GM12878 (cell line): ENCODE results near the gene NOTCH1. TPM values are rescaled to one million over a fixed set of nuclear protein-coding genes. Genes with fewer than 3 reads are reported as not detected.

ENCODE experiments used
- ASH2L ChIP-seq: fragments of 300-600, 200-600 bp; sonication (generic); IDR thresholded peaks from 2 replicates; pipeline ENCODE4 v1.6.1; 2017; ENCODE audit warnings: low read depth, mild to moderate bottlenecking, borderline replicate concordance
- DPF2 ChIP-seq: fragments of 450-650 bp; IDR thresholded peaks from 2 replicates; pipeline ENCODE4 v1.6.1; 2017; ENCODE audit warnings: mild to moderate bottlenecking
- ELK1 ChIP-seq: IDR thresholded peaks from 2 replicates; pipeline ENCODE4 v1.6.1; 2012; ENCODE audit warnings: low read depth, low read length, improper control_type of control experiment
- HDAC2 ChIP-seq: fragments of 200-600 bp; sonication (generic); IDR thresholded peaks from 2 replicates; pipeline ENCODE4 v1.6.1; 2017
- JUND ChIP-seq: IDR thresholded peaks from 2 replicates; pipeline ENCODE4 v1.6.1; 2012; ENCODE audit warnings: low read depth, mild to moderate bottlenecking, low read length, improper control_type of control experiment, moderate library complexity
- MAX ChIP-seq: IDR thresholded peaks from 2 replicates; pipeline ENCODE4 v1.6.1; 2012; ENCODE audit warnings: low read depth, low read length, improper control_type of control experiment
- MEF2B ChIP-seq: fragments of 450-650 bp; IDR thresholded peaks from 2 replicates; pipeline ENCODE4 v1.6.1; 2018; ENCODE audit warnings: mild to moderate bottlenecking, moderate library complexity; ENCODE audit not compliant: partially characterized antibody, poor library complexity, severe bottlenecking
- NR2C1 ChIP-seq: fragments of 450-650 bp; IDR thresholded peaks from 2 replicates; pipeline ENCODE4 v1.6.1; 2017; ENCODE audit warnings: antibody characterized with exemption, mild to moderate bottlenecking, moderate library complexity
- NR2F1 ChIP-seq: fragments of 450-650 bp; conservative IDR thresholded peaks from 2 replicates; pipeline ENCODE4 v1.6.1; 2017; ENCODE audit warnings: mild to moderate bottlenecking
- PAX8 ChIP-seq: fragments of 450-650 bp; IDR thresholded peaks from 2 replicates; pipeline ENCODE4 v1.6.1; 2017; ENCODE audit warnings: mild to moderate bottlenecking, moderate library complexity
- RBBP5 ChIP-seq: fragments of 200-600 bp; sonication (generic); conservative IDR thresholded peaks from 2 replicates; pipeline ENCODE4 v1.6.1; 2016
- SMARCA5 ChIP-seq: fragments of 450-650 bp; IDR thresholded peaks from 2 replicates; pipeline ENCODE4 v1.6.1; 2017; ENCODE audit warnings: mild to moderate bottlenecking
- TAF1 ChIP-seq: IDR thresholded peaks from 2 replicates; pipeline ENCODE4 v1.6.1; 2011; ENCODE audit warnings: mild to moderate bottlenecking, low read depth, low read length, borderline replicate concordance
- TARDBP ChIP-seq: IDR thresholded peaks from 2 replicates; pipeline ENCODE4 v1.6.1; 2016; ENCODE audit warnings: borderline replicate concordance
- TCF12 ChIP-seq: IDR thresholded peaks from 2 replicates; pipeline ENCODE4 v1.6.1; 2011; ENCODE audit warnings: low read depth, mild to moderate bottlenecking, low read length
- ZNF217 ChIP-seq: fragments of 450-650 bp; IDR thresholded peaks from 2 replicates; pipeline ENCODE4 v1.6.1; 2017; ENCODE audit warnings: antibody characterized with exemption, mild to moderate bottlenecking
- ZNF622 ChIP-seq: fragments of 450-650 bp; IDR thresholded peaks from 2 replicates; pipeline ENCODE4 v1.6.1; 2017; ENCODE audit warnings: mild to moderate bottlenecking, inconsistent platforms
- ZNF687 ChIP-seq: fragments of 450-650 bp; IDR thresholded peaks from 2 replicates; pipeline ENCODE4 v1.6.1; 2017; ENCODE audit warnings: mild to moderate bottlenecking, moderate library complexity
- ZSCAN29 ChIP-seq: fragments of 450-650 bp; IDR thresholded peaks from 2 replicates; pipeline ENCODE4 v1.6.1; 2017; ENCODE audit warnings: mild to moderate bottlenecking, moderate library complexity
- polyA plus RNA-seq, 11 experiments: library from polyadenylated mRNA; depleted of rRNA in 4 of 11; unstranded in 6 of 11; stranded (reverse) in 5 of 11; fragments of >200 nt; fragmentation: Nextera tagmentation in 4 of 11; fragmentation: Illumina TruSeq in 1 of 11; extraction: Ambion mirVana in 4 of 11; extraction: Trizol in 1 of 11; gene quantifications; 1 replicate in 1 of 11; 2 replicates in 10 of 11; pipeline versions ENCODE4 v1.2.1 to v1.2.3, GENCODE V29; 2011 to 2016; ENCODE audit warnings: inconsistent platforms in 2 of 11, missing spikeins in 2 of 11, low read depth in 1 of 11
- total RNA-seq, 4 experiments: library from RNA; depleted of rRNA in 3 of 4; stranded (reverse); fragments of >200 nt in 3 of 4; fragmentation: Illumina TruSeq in 1 of 4; extraction: Trizol in 1 of 4; gene quantifications; 2 replicates each; pipeline versions ENCODE4 v1.2.1 to v1.2.3, GENCODE V29; 2013 to 2021
- TF ChIP-seq, protein P1 (sequence below): fragments of 450-650 bp; IDR thresholded peaks from 2 replicates; pipeline ENCODE4 v1.6.1; 2018; ENCODE audit warnings: mild to moderate bottlenecking, low read depth, moderate library complexity; ENCODE audit not compliant: partially characterized antibody

NOTCH1 gene
- total and polyA plus RNA-seq, 10 of the 15 experiments (the other 5 are each of a cell fraction or from before 2014, with no cell fraction given) = 0.02 to 40.0 (median 3.7) TPM

DNA sequence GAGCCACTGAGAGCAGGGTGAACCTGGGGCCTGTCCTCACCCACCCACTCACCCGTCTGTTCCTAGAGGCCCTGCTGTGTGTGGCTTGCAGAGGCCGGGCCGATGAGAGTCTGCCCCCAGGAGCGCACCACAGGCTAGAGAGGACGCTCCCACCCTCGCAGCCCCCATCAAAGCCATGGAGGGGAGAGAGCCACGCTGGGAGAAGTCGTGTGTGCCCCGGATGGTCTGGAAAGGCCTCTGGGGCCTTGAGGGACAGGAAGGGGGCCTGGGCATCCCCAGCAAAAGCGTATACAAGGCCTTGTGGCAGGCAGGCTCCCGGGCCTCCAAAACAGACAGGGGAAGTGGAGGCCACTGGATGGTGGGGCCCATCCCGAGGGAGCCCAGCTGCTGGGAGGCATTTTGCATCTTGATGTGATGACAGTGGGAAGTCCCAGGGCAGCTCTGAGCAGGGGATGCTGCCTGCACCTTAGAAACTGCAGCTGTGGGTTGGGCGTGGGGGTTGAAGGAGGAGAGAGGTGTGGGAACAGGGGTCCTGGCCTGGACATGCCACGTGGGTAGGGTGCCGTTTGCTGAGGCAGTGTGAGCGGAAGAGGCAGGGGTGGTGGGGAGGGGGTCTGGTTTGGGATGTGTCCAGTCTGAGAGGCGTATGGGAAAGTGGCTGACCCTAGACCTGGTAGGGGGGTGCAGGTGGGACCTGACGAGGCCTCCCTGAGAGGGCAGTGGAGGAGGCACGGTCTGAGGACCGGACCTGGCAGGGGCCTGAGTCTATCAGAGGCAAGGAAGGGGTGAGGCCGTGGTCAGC, 43.0 kb upstream of the NOTCH1 start (continued):
- TF ChIP-seq, protein P1, sequence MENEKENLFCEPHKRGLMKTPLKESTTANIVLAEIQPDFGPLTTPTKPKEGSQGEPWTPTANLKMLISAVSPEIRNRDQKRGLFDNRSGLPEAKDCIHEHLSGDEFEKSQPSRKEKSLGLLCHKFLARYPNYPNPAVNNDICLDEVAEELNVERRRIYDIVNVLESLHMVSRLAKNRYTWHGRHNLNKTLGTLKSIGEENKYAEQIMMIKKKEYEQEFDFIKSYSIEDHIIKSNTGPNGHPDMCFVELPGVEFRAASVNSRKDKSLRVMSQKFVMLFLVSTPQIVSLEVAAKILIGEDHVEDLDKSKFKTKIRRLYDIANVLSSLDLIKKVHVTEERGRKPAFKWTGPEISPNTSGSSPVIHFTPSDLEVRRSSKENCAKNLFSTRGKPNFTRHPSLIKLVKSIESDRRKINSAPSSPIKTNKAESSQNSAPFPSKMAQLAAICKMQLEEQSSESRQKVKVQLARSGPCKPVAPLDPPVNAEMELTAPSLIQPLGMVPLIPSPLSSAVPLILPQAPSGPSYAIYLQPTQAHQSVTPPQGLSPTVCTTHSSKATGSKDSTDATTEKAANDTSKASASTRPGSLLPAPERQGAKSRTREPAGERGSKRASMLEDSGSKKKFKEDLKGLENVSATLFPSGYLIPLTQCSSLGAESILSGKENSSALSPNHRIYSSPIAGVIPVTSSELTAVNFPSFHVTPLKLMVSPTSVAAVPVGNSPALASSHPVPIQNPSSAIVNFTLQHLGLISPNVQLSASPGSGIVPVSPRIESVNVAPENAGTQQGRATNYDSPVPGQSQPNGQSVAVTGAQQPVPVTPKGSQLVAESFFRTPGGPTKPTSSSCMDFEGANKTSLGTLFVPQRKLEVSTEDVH = no peak
- TF ChIP-seq PAX8 = no peak
- TF ChIP-seq HDAC2 = no peak
- TF ChIP-seq ZSCAN29 = no peak
- TF ChIP-seq TAF1 = no peak
- TF ChIP-seq TARDBP = no peak
- TF ChIP-seq ELK1 = 0 out of 2 replicates have a peak, but pooled peaks have one; percentile 21
- no peak for TF ChIP-seq ZNF622
- TF ChIP-seq TCF12 = no peak
- TF ChIP-seq MEF2B = peak; percentile 30
- TF ChIP-seq ASH2L = no peak
- no peak for TF ChIP-seq ZNF217
- no peak for TF ChIP-seq NR2C1
- TF ChIP-seq SMARCA5 = no peak
- peak; percentile 65; the same call in 1 of the 2 replicates for TF ChIP-seq NR2F1
- no peak for TF ChIP-seq DPF2
- TF ChIP-seq RBBP5 = no peak
- no peak for TF ChIP-seq MAX
- TF ChIP-seq ZNF687 = no peak
- no peak for TF ChIP-seq JUND
